DND-41 (cell line): ENCODE measurements around the gene SH2D7.

Source experiments
- ATAC-seq: fragments of 200-7000 bp; cut with Tn5 transposase; 3 replicates; pipeline ENCODE4 v1.9.1; 2021; ENCODE audit warnings: low read depth; ENCODE audit not compliant: insufficient read depth
- DNase-seq: peaks from one replicate; pipeline ENCODE4 v3.0.0-alpha.2; 2020
- H2AFZ ChIP-seq: 2 replicates; pipeline ENCODE4 v1.6.0; 2012; ENCODE audit warnings: low read depth, low read length
- H3K27ac ChIP-seq: 2 replicates; pipeline ENCODE4 v1.5.1; 2012; ENCODE audit warnings: low read length, inconsistent platforms
- H3K27me3 ChIP-seq: fragments of 200-600 bp; sonication (generic); 2 replicates; pipeline ENCODE4 v1.6.0; 2012; ENCODE audit warnings: low read length, mild to moderate bottlenecking, inconsistent platforms; ENCODE audit not compliant: insufficient read depth, poor library complexity
- H3K36me3 ChIP-seq: 2 replicates; pipeline ENCODE4 v1.5.1; 2012; ENCODE audit warnings: low read length, inconsistent platforms; ENCODE audit not compliant: insufficient read depth
- H3K4me1 ChIP-seq: 2 replicates; pipeline ENCODE4 v1.5.1; 2012; ENCODE audit warnings: mild to moderate bottlenecking, low read length; ENCODE audit not compliant: insufficient read depth
- H3K4me2 ChIP-seq: 2 replicates; pipeline ENCODE4 v1.6.0; 2012; ENCODE audit warnings: mild to moderate bottlenecking, moderate library complexity, low read length, inconsistent platforms; ENCODE audit not compliant: insufficient read depth
- H3K4me3 ChIP-seq, 2 experiments: fragments of 200-600 bp in 1 of 2; shearing (Covaris generic) in 1 of 2; 2 replicates each; pipeline ENCODE4 v1.5.1; 2012 to 2016; ENCODE audit warnings: inconsistent platforms in 2 of 2, low read length in 2 of 2, mild to moderate bottlenecking in 2 of 2, low read depth in 1 of 2, moderate library complexity in 1 of 2
- H3K79me2 ChIP-seq: 2 replicates; pipeline ENCODE4 v1.6.0; 2012; ENCODE audit warnings: low read length, inconsistent platforms; ENCODE audit not compliant: insufficient read depth
- H3K9ac ChIP-seq: 2 replicates; pipeline ENCODE4 v1.6.0; 2012; ENCODE audit warnings: low read depth, mild to moderate bottlenecking, inconsistent platforms, low read length, moderate library complexity
- H3K9me3 ChIP-seq: 2 replicates; pipeline ENCODE4 v1.5.1; 2012; ENCODE audit warnings: low read length, moderate library complexity, mild to moderate bottlenecking, inconsistent platforms; ENCODE audit not compliant: insufficient read depth, severe bottlenecking
- H4K20me1 ChIP-seq: 2 replicates; pipeline ENCODE4 v1.6.0; 2012; ENCODE audit warnings: low read length; ENCODE audit not compliant: insufficient read depth
- CTCF ChIP-seq: IDR thresholded peaks from 2 replicates; pipeline ENCODE4 v1.5.1; 2012; ENCODE audit warnings: borderline replicate concordance, low read length, moderate library complexity, mild to moderate bottlenecking; ENCODE audit not compliant: poor library complexity, severe bottlenecking; ENCODE audit errors: extremely low read depth
- EZH2 ChIP-seq: IDR thresholded peaks from 3 replicates; pipeline ENCODE4 v1.6.1; 2012; ENCODE audit warnings: borderline replicate concordance, low read depth, mild to moderate bottlenecking, moderate library complexity, low read length, inconsistent platforms; ENCODE audit not compliant: severe bottlenecking

The SH2D7 gene

GRCh38 chr15:78103406-78104118 lies 11.2 kb downstream of the SH2D7 start:
- H3K9ac ChIP-seq, result peak overlapping the region; percentile 35; the same call in 1 of the 2 replicates
- peak; percentile 88 for ATAC-seq

GRCh38 chr15:78104119-78104479 lies 11.7 kb downstream of the SH2D7 start:
- DNase-seq, result no peak
- no peaks in the 10 kb centered on the region for H4K20me1 ChIP-seq
- H3K4me3 ChIP-seq, result no peak overlapping the region
- H3K36me3 ChIP-seq, result no peaks in the 10 kb centered on the region
- H3K27ac ChIP-seq, result peak overlapping the region; percentile 73
- TF ChIP-seq CTCF, result no peak
- no peak for TF ChIP-seq EZH2
- H3K9me3 ChIP-seq, result no peaks in the 10 kb centered on the region
- H3K79me2 ChIP-seq, result no peaks in the 10 kb centered on the region
- H3K27me3 ChIP-seq, result no peaks in the 10 kb centered on the region
- H3K9ac ChIP-seq, result 0 out of 2 replicates have a peak overlapping the region, but pooled peaks have one; percentile 15
- H2AFZ ChIP-seq, result no peak overlapping the region
- no peak for ATAC-seq
- H3K4me2 ChIP-seq, result peak overlapping the region; percentile 2; the same call in 1 of the 2 replicates
- H3K4me1 ChIP-seq, result peaks cover 19% of the 10 kb centered on the region

More at GRCh38 chr15:78103406-78104118, 11.2 kb downstream of the SH2D7 start:
- no peak for TF ChIP-seq EZH2
- no peak for TF ChIP-seq CTCF
- no peaks in the 10 kb centered on the region for H4K20me1 ChIP-seq
- H3K4me3 ChIP-seq, result no peak overlapping the region
- no peaks in the 10 kb centered on the region for H3K9me3 ChIP-seq
- H3K36me3 ChIP-seq, result no peaks in the 10 kb centered on the region
- H3K4me1 ChIP-seq, result peaks cover 19% of the 10 kb centered on the region
- peak overlapping the region; percentile 2; the same call in 1 of the 2 replicates for H3K4me2 ChIP-seq
- H3K79me2 ChIP-seq, result no peaks in the 10 kb centered on the region
- H3K27me3 ChIP-seq, result no peaks in the 10 kb centered on the region
- DNase-seq, result peak; percentile 86
- peak overlapping the region; percentile 73 for H3K27ac ChIP-seq
- peak overlapping the region; percentile 2 for H2AFZ ChIP-seq

GRCh38 chr15:78104566-78105475 lies 12.5 kb downstream of the SH2D7 start:
- Histone ChIP-seq H2AFZ (no peak overlapping the region), H3K27me3 (no peaks in the 10 kb centered on the region), H3K4me2 (no peak overlapping the region), H4K20me1 (no peaks in the 10 kb centered on the region), H3K36me3 (no peaks in the 10 kb centered on the region), H3K27ac (peak overlapping the region; percentile 73), H3K4me1 (peaks cover 19% of the 10 kb centered on the region), H3K79me2 (no peaks in the 10 kb centered on the region), H3K9ac (no peak overlapping the region), H3K4me3 (no peak overlapping the region), H3K9me3 (no peaks in the 10 kb centered on the region)
- no peak for ATAC-seq
- TF ChIP-seq CTCF, result no peak
- no peak for TF ChIP-seq EZH2
- DNase-seq, result no peak
